GM04504 (cell line): Measurements from ENCODE around the gene MYBPH.

ENCODE experiments used
- DNase-seq: peaks from one replicate; pipeline ENCODE4 v3.0.0-alpha.2; 2012; ENCODE audit warnings: low read depth

The MYBPH gene, protein sequence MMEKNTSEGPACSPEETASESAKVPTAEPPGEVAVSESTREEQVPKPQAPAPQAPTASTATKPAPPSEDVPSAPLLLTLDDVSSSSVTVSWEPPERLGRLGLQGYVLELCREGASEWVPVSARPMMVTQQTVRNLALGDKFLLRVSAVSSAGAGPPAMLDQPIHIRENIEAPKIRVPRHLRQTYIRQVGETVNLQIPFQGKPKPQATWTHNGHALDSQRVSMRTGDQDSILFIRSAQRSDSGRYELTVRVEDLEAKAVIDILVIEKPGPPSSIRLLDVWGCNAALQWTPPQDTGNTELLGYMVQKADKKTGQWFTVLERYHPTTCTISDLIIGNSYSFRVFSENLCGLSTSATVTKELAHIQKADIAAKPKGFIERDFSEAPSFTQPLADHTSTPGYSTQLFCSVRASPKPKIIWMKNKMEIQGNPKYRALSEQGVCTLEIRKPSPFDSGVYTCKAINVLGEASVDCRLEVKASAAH

GRCh38 chr1:203175237-203175826 lies at the start of gene MYBPH:
TSS of gene MYBPH (minus strand) at chr1:203175826. CDS start at chr1:203175755, 71 bp downstream.
- no peak for DNase-seq

DNA sequence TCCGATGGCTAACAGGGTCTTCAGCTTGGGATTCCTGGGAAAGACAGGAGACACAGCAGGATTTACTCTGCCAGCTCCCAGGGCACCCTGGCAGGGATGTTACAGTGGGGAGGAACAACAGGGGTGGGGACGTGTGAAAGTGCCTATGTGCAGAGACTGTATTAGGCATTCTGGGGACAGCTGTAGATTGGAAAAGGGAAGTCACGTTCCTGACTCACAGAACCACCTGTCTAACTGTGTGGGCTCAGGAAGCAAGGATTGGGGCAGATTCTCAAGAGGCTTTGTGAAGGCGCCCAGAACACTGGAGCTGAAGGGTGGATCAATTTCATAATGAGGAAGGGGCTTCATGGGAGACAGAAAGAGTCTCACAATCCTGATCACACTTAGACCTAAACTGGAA lies 49.4 kb upstream of the MYBPH start:
- no peak for DNase-seq

- DNase-seq: no peak
These were observed 47.6 kb upstream of the MYBPH start for GRCh38 chr1:203223012-203223775.

- no peak for DNase-seq
These were observed 44.3 kb upstream of the MYBPH start for GRCh38 chr1:203219934-203220333.

- no peak for DNase-seq
These were observed 43.5 kb upstream of the MYBPH start for GRCh38 chr1:203219171-203219570.

DNA sequence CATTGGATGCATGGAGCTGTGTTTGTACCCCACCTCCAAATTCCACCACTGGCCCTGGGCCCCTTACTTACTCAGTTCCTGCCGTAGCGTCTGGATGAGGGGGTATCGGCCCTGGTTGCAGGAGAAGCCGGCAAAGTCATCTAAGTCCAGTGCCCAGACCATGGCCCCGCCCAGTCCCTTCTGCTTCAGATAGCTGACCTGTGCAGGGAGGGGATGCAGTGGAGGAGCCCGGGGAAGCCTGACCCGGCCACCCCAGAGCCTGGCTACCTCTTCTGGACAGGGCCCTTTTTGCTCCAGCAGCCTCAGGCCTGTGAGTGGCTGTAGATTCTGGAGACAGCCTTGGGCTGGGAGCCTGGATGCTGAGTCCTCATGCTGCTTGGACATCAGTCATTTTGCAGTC lies 42.0 kb upstream of the MYBPH start:
- DNase-seq: no peak

DNA sequence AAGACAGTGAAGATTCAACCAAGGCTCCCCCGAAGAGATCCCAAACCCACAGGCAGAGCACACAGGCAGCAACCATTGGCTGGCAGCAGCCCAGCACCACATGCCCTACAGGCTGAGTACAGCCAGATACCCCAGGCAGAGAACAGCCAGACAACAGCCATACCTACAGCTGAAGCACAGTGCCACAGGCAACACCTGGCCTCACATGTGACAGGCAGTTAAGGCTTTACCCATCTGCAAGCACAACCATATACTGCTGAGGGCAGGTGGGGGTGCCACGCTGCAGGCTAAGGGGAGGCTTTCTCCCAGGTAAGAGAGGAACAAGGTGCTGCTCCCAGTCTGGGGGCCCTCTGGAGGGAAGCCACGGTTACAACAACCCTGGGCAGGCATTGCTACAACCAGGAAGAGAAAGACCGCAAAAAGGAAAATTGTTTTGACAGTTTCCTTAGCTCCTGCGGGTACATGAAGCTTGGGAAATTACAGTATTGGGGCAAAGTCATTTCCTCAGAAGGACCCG lies 41.6 kb upstream of the MYBPH start:
- no peak for DNase-seq

GRCh38 chr1:203216274-203217138 lies 40.9 kb upstream of the MYBPH start:
- DNase-seq: peak; percentile 36

- DNase-seq: no peak
These were observed 39.9 kb upstream of the MYBPH start for GRCh38 chr1:203215573-203215972.

- no peak for DNase-seq
These were observed 39.2 kb upstream of the MYBPH start for GRCh38 chr1:203214871-203215270.

DNA sequence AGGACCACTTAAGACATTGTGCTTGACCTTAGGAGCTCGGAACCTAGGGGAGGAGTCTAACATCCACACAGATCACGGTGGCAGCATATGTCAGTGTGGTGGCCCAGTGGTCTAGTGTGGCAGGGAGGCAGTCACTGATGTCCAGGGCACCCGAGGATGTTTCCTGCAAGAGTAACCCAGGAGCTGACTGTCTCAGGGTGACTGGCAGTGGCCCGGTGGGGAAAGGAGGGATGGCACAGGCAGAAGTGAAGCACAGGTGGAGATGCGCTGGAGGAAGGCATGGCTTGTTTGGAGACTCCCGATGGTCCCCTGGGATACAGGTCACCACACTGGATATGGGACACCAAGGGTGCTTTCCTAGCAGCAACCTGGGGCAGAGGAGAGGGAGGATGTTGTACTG lies 37.5 kb upstream of the MYBPH start:
- no peak for DNase-seq

- no peak for DNase-seq
These were observed 36.2 kb upstream of the MYBPH start for GRCh38 chr1:203211812-203212211.

DNA sequence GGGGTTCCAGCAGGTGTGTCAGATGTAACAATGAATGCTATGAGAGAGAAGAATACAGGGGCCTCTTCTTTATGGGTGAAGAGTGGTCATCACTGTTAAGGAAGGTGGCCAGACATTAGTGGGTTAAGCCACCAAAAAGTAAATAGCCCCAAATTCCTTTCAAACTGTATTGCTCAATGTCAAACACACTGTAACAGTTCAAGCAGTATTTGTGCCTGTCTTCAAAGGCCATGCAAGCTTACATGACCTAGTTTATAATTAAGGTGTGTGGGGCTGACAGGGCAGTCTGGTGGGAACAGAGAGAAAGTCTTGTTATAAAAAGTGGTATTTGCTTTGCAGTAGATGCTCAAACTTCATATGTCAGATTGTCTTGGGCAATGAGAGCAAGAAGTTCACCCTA lies 35.4 kb upstream of the MYBPH start:
- DNase-seq: no peak

DNA sequence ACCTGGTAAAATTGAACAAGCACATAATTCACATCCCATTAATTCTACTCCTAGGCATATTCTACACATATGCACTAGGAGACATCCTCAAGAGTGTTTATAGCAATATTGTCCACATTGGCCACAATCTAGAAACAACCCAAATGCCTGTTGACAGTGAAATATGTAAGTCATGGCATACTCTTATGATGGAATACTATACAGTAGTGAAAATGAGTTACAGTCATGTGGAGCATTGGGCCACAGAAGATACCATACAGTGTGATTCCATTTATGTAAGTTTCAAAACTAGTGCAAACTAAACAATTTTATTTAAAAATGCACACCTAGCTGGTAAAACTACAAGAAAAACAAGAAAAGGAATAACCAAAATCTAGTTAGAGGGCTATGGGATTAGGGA lies 34.7 kb upstream of the MYBPH start:
- no peak for DNase-seq

- no peak for DNase-seq
These were observed 32.6 kb upstream of the MYBPH start for GRCh38 chr1:203208181-203208580.

DNA sequence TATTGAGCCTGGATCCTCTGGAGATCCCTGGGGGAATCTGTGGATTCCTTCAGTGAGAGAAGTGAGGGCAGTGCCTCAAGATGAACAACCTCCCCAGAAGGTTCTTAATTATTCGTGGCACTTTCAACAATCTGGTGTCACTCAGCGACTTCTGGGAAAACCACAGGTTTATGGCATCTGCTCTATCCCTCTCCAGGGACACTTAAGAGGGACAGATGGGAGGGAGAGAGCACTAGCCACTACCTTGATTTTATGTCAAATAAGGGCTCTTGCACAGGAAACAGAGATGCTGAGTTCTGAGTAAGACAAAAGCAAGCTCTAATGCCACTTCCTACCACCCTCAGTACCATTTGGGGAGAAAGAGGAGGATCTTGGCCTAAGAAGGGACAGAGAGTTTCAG lies 32.1 kb upstream of the MYBPH start:
- DNase-seq: no peak

DNA sequence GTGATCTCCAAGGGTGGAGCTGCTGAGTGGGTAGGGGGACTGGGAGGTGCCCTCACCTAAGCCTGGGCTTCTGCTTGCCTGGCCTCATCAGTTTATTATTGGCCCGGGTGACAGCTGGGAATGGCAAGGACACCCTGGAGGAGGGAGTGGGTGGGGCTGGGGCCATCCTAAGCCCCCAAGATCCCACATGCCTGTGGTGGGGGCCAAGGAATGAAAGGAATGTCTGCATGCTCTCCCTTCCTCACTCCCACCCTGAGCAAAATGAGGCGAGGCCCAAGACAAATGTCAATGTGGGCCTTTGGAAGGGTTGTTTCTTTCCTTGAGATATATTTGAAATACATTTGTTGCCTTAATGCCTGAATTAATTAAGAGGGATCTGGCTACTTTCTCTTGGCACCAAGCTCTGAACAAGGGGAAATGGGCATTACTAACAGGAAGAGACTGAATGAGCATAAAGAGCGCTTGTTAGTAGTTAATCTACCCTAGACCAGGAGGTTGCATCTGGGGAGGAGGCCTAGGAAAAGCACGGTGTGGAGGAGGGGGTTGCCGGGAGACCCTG lies 30.6 kb upstream of the MYBPH start:
- no peak for DNase-seq

GRCh38 chr1:203204756-203205155 lies 29.1 kb upstream of the MYBPH start:
- DNase-seq: no peak

GRCh38 chr1:203202431-203203245 lies 27.0 kb upstream of the MYBPH start:
- DNase-seq: peak; percentile 73

DNA sequence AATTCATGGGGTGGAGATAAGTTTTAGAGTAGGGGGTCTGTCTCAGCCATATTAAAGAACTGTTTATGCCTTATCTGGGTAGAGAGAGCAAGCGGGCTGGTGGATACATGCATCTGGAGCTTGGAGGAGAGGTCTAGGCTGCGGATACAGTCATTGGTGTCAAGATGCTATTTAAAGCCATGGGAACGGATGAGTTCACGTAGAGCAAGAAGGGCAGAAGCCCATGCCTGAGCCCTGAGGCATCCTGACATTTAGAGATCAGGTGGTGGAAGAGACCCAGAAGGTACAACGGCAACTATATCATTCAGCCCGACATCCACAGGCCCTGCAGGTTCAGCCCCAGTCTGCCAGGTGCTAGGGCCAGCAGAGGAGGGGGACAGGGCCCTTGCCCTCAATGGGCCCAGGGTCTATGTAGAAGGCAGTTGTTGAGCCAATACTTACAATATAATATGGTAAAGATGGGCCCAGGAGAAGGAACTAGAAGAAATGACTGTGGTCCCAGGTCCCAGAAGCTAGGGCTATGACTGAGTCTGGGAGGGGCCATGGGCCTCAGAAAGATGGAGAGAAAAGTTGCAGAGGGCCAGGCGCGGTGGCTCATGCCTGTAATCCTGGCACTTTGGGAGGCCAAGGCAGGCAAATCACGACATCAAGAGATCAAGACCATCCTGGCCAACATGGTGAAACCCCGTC lies 26.0 kb upstream of the MYBPH start:
- no peak for DNase-seq
